ENCODE measurements around the gene SLC8B1.
"Not testable (repeated sequence)": the region's sequence is repeated elsewhere in the genome, so short reads cannot be mapped to it uniquely, and the experiment has no call there.

SLC8B1 gene

DNA sequence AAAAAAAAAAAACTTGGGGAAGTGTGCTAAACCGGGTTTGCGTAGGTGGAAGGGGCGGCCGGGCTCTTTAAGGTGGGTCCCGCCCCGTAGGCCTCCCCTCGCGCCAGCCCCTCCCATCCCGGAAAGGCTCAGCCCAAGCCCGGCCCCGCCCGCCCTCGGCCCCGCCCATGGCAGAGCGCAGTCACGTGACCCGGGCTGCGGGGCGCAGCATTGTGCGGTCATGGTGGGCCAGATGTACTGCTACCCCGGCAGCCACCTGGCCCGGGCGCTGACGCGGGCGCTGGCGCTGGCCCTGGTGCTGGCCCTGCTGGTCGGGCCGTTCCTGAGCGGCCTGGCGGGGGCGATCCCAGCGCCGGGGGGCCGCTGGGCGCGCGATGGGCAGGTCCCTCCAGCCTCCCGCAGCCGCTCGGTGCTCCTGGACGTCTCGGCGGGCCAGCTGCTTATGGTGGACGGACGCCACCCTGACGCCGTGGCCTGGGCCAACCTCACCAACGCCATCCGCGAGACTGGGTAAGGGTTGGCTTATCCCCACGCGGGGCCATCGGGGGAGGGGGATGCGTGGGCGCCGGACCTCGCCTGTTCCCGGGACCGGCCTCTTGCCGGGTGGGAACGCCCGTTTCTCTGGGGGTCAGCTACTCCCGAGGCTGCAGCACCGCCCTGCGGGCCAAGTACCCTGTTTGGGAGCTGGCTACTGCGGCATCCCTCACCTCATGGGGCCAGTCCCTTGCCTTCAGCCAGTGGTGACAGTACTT is 23.6 kb upstream of the SLC8B1 start, which contains the start of gene PLBD2:
PLBD2 (plus strand) TSS at position 207 of the 752 bp plus-strand sequence; CDS start at position 221, 14 bp downstream.
- DNase-seq (ENCODE audit: low read depth in 1 of 2, low spot score in 1 of 2) = peak; percentile 88 to 90

- DNase-seq (ENCODE audit: low read depth in 1 of 2, low spot score in 1 of 2) = not testable (repeated sequence)
These were observed 19.3 kb upstream of the SLC8B1 start for GRCh38 chr12:113354192-113354591.

DNA sequence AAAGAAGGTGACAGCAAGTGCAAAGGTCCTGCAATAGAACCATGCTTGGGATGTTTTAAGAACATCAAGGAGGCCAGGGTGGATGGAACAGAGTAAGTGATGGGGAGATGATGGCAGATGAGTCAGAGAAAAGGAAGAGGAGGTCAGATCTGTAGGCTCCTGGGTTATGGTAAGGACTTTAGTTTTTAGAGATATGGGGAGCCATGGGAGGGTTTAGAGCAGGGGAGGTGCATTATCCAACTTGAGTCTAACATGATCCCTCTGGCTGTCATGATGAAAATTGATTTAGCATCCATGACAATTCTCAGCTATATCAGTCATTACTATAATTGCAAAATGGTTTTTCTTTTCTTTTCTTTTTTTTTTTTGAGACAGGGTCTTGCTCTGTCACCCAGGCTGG is 16.2 kb upstream of the SLC8B1 start:
- DNase-seq (ENCODE audit: low read depth in 1 of 2, low spot score in 1 of 2) = no peak

GRCh38 chr12:113348849-113349536 is 14.1 kb upstream of the SLC8B1 start:
- DNase-seq (ENCODE audit: low read depth in 1 of 2, low spot score in 1 of 2) = no peak

GRCh38 chr12:113347892-113348291 is 13.0 kb upstream of the SLC8B1 start:
- no peak for DNase-seq (ENCODE audit: low read depth in 1 of 2, low spot score in 1 of 2)

- DNase-seq (ENCODE audit: low read depth in 1 of 2, low spot score in 1 of 2) = no peak
These were observed 12.2 kb upstream of the SLC8B1 start for GRCh38 chr12:113347107-113347506.

- DNase-seq (ENCODE audit: low read depth in 1 of 2, low spot score in 1 of 2) = no peak
These were observed 11.4 kb upstream of the SLC8B1 start for GRCh38 chr12:113346353-113346752.

GRCh38 chr12:113345318-113345717 is 10.4 kb upstream of the SLC8B1 start:
- no peak for DNase-seq (ENCODE audit: low read depth in 1 of 2, low spot score in 1 of 2)

DNA sequence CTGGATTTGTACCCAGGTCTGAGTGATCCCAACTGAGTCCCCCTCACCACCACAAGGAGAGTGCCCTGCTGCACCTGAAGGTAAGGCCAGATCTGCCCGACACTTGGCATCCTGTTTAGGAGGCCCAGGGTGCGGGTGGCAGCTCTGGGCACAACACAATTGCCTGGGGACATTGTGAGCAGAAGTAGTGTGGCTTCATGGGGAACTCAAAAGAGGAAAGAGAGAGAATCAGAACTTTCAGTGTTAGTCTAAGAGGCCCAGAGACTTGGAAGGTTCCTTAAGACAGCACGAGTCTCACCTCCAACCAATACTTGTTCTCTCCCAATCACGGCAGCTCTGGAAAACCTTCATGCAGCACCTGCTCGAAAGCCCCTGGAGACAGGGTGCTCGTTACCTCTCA is 6.6 kb upstream of the SLC8B1 start:
- DNase-seq (ENCODE audit: low read depth in 1 of 2, low spot score in 1 of 2) = no peak

GRCh38 chr12:113340061-113340460 is 5.2 kb upstream of the SLC8B1 start:
- no peak for DNase-seq (ENCODE audit: low read depth in 1 of 2, low spot score in 1 of 2)

DNA sequence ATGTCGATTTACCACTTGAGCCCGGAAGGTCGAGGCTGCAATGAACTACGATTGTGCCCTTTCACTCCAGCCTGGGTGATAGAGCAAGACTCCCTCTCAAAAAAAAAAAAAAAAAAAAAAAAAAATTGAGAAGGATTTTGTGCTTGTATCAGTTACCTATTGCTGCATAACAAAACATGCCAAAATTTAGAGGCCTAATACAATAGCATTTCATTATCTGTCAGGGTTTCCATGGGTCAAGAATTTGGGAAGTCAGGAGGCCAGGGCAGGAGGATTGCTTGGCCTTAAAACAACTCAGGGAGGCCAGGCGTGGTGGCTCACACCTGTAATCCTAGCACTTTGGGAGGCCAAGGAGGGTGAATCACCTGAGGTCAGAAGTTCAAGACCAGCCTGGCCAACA is 4.6 kb upstream of the SLC8B1 start:
- DNase-seq (ENCODE audit: low read depth in 1 of 2, low spot score in 1 of 2) = no peak

GRCh38 chr12:113333877-113334785 is 778 bp downstream of the SLC8B1 start:
- DNase-seq (ENCODE audit: low read depth in 1 of 2, low spot score in 1 of 2) = no peak

GRCh38 chr12:113333418-113333750 is 1.5 kb downstream of the SLC8B1 start:
- no peak for DNase-seq (ENCODE audit: low read depth in 1 of 2, low spot score in 1 of 2)

DNA sequence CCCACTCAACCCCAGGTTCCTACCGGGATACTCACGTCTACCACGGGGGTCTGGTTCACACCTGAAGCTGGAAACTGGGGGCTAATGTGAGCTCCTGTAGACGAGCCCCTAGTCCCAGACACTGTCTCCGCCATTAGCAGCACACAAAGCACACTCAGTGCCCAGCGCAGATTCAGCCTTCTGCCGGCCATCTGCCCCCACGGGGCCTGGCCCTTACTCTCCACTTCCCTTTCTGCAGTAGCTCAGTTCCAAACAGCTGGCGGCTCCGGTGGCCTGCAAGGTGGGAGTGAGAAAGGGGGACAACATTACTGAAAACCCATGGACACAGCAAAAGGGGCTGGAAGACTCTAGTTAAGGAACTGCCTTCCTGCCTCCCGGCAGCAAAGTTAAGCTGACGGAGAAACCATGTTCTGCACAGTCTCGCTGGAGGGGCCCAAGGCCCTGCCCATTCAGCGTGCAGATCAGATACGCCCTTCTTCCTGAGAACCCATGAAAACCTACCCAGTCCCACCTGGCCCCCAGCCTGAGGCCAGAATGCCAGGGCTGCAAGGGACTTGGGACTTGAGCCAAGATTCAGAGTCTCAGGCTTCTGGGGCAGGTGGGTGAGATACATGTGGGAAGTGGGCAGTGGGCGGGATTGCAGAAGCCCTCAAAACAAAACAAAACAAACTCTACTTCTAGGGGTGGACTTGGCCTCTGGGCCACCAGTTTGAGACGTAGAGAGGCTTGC is 2.1 kb downstream of the SLC8B1 start:
- DNase-seq (ENCODE audit: low read depth in 1 of 2, low spot score in 1 of 2) = no peak

- no peak for DNase-seq (ENCODE audit: low read depth in 1 of 2, low spot score in 1 of 2)
These were observed 4.4 kb downstream of the SLC8B1 start for GRCh38 chr12:113330505-113330904.

DNA sequence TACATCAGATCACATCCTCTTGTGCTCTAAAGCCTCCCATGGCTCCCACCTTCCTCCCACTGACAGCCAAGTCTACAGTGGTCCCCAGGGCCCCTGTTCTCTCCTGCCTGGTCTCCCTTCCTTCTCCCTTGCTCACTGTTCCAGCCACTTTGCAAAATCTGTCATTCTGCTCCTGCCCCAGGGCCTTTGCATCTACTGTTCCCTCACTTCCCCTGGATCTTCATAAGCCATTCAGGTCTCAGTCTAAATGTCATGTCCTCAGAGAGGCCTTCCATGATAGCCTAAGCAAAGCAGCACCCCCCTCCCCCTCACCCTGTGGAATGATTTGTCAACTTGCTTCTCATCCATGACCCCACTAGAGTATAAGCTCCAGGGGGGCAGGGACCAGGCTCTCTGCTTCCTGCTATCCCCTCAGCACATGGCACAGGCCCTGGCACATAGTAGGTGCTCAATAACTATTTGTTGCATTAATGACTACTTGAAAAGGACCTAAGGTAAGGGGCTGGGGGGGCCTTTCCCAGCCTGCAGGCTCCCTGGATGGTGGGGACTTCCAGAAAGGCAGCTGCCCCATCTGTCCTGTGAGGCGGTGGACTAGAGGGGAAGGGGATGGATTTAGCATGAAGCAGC is 5.0 kb downstream of the SLC8B1 start:
- DNase-seq (ENCODE audit: low read depth in 1 of 2, low spot score in 1 of 2) = no peak

GRCh38 chr12:113329022-113329790 is 5.7 kb downstream of the SLC8B1 start:
- DNase-seq (ENCODE audit: low read depth in 1 of 2, low spot score in 1 of 2) = no peak

DNA sequence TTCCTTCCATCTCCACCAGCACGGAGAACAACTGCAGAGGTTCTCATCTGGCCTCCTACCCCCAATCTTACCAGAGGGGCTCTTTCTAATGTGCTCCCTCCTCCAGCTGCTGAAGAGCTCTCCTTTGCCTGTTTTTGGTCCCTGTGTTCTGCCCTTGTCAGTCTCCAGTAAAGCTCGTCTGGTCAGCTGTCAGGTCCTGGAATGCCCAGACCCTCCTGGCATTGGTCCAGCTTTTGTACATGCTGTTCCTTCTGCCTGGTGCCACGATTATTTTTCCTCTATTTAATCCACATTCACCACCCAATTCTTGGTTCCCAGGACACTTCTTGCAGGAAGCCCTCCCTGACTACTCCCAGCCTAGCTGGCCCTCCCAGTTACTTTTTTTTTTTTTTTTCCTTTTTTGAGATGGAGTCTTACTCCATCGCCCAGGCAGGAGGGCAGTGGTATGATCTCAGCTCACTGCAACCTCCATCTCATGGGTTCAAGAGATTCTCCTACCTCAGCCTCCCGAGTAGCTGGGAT is 6.5 kb downstream of the SLC8B1 start:
- no peak for DNase-seq (ENCODE audit: low read depth in 1 of 2, low spot score in 1 of 2)

DNA sequence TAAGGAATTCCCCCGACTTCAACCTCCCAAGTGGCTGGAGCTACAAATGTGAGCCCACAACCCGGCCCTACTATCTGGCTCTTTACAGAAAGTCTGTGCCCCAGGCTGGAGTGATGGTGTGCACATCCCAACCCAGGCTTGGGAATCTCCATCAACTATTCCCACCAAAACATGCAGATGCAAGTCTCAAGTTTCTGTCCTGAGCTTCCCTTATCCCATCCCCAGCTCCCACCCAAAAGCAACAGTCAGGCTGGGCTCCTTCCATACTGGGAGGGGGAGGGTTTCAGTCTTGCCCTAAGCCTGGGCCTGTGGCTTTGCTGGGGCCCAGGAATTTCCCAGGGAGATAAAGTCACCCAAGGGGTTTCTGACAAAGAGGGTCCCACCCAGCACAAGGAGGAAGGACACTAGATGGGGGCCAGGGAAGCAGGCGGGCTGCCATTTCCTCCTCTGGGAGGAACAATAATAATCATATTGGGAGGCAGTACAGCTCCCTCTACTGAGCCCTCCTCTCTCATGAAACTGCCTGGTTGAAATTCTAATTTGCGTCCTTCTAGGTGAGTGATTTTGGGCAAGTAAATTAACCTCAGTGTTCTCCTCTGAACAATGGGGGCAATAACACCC is 8.0 kb downstream of the SLC8B1 start:
- no peak for DNase-seq (ENCODE audit: low read depth in 1 of 2, low spot score in 1 of 2)
